Measurements from ENCODE around the gene THSD4.
"Not testable (repeated sequence)": the region's sequence is repeated elsewhere in the genome, so short reads cannot be mapped to it uniquely, and the experiment has no call there.

Gene THSD4

DNA sequence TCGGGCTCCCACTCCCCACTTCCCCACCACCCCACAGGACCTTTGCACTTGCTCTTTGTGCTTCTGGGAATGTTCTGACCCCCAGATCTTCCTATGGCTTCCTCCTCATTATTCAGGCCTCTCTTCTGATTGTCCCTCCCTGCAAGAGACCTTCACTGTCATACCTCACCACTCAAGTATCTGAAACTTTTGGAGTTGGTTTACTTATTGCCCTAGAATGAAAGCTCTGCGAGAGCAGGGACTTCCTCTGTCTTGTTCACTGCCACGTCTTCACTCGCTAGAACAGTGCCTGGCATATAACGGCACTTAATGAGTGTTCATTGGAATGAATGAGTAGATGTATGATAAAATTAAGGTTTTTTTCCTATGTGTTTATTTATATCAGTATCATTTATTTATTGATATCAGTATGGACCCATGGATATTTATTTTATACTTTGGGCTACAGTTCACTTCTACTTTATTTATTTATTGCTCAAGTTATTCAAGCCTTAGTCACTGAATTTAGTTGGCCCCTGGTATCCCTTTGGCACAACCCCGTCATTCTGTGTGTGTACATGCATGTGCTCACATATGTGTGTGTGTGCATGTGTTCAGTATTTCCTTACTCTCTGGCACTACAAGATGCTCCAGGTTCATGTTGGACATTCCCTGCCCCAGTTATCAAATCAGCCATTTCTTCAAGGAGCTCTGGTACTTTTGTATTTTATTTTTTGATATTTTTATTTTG lies 197.6 kb downstream of the THSD4 start:
- H3K27ac ChIP-seq = no peak overlapping the region
- no peak for TF ChIP-seq CTCF (conservative IDR thresholded peaks at IDR 0.05)

GRCh38 chr15:71313806-71314205 lies 198.5 kb downstream of the THSD4 start:
- no peak for TF ChIP-seq CTCF (conservative IDR thresholded peaks at IDR 0.05)
- H3K27ac ChIP-seq = no peak overlapping the region

DNA sequence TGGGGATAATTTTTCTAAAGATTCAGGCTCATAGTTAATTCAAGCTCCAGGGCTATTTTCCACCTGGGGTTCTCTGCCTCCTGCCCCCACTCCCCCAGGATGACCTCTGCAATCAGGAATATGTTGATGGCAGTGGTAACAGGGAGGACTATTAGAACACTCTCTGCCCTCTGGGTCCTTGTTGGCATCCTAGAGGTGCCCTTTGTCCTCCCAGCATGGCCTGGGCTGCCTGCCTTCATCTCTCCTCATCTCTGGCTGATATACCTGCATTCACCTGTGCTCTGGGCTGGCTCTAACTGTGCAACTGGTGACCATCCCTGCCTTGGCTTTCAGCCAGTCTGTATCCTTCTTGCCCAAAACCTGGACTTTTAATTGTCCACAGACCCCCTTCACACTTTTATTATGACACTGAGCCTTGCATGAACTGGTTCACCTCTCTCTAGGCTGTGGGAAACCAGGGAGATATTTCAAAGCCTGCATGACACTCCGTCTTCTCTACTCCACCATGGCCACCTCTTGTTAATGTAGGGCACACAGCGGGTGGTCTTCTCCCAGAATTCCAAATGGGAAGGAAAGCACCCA lies 199.8 kb downstream of the THSD4 start:
- TF ChIP-seq CTCF (conservative IDR thresholded peaks at IDR 0.05) = no peak
- H3K27ac ChIP-seq = no peak overlapping the region

- TF ChIP-seq CTCF (conservative IDR thresholded peaks at IDR 0.05) = no peak
- H3K27ac ChIP-seq = no peak overlapping the region
Measured at GRCh38 chr15:71316911-71317310, 201.6 kb downstream of the THSD4 start.

DNA sequence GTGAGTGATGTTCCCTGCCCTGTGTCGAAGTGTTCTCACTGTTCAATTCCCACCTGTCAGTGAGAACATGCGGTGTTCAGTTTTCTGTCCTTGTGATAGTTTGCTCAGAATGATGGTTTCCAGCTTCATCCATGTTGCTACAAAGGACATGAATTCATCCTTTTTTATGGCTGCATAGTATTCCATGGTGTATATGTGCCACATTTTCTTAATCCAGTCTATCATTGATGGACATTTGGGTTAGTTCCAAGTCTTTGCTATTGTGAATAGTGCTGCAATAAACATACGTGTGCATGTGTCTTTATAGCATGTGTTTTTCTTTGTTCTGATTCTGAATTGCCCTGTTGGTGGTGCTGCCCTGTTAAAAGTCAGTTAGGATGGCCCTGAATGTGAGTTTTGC lies 204.2 kb downstream of the THSD4 start:
- H3K27ac ChIP-seq = not testable (repeated sequence)

- no peak overlapping the region for H3K27ac ChIP-seq
- TF ChIP-seq CTCF (conservative IDR thresholded peaks at IDR 0.05) = no peak
Measured at GRCh38 chr15:71319935-71320334, 204.7 kb downstream of the THSD4 start.

DNA sequence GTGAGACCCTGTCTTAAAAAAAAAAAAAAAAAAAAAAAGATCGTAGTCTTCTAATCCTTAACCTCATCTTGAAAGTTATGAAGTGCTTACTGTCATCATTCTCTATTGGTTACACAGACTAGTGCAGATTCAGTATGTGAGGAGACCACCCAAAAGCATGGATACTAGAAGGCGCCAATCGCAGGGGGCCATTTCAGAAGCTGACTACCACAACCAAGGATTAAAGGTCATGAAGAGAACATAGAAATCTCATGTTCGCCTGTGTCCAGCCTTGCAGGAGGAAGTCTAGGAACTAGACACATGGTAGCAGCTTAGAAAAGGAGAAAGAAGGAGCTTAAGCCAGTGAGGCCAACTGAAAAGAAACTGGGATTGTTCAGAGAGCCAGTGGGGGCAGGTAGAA lies 207.8 kb downstream of the THSD4 start:
- no peak overlapping the region for H3K27ac ChIP-seq
- no peak for TF ChIP-seq CTCF (conservative IDR thresholded peaks at IDR 0.05)

GRCh38 chr15:71323584-71323983 lies 208.3 kb downstream of the THSD4 start:
- no peak for TF ChIP-seq CTCF (conservative IDR thresholded peaks at IDR 0.05)
- H3K27ac ChIP-seq = no peak overlapping the region

All from VCaP (cell line).